Measurements from ENCODE around the gene CA10.

- TF ChIP-seq CTCF (IDR thresholded peaks at IDR 0.05) (no peak), EP300 (IDR thresholded peaks at IDR 0.05) (no peak), POLR2A (IDR thresholded peaks at IDR 0.05) (no peak), POLR2AphosphoS5 (IDR thresholded peaks at IDR 0.05) (no peak)
These were observed 415.0 kb downstream of the CA10 start for GRCh38 chr17:51743477-51743876.
